ENCODE results near the gene DNM3.
"Not testable (repeated sequence)": the region's sequence is repeated elsewhere in the genome, so short reads cannot be mapped to it uniquely, and the experiment has no call there.

DNM3 gene

DNA sequence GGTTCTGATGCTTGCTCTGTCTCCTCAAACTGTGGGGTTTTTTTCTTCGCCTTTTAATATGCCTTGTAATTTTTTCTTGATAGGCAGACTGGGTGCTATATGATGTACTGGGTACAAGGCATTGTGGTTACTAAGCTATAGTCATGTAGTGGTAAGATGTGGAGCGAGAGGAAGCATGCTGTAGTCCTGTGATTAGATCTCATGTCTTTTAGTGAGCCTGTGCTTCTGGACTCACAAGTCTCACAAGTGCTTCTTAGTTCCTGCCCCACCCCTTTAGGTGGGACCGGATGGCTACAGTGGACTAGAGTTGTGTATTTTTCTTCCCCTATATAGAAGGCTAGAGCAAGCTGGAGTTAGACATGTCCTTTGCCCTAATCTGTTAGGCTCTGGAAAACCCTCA lies 178.7 kb downstream of the DNM3 start:
- DNase-seq (ENCODE audit: low read depth) = no peak
- H3K4me3 ChIP-seq (ENCODE audit: low read length) = no peak overlapping the region
- TF ChIP-seq, protein P1, sequence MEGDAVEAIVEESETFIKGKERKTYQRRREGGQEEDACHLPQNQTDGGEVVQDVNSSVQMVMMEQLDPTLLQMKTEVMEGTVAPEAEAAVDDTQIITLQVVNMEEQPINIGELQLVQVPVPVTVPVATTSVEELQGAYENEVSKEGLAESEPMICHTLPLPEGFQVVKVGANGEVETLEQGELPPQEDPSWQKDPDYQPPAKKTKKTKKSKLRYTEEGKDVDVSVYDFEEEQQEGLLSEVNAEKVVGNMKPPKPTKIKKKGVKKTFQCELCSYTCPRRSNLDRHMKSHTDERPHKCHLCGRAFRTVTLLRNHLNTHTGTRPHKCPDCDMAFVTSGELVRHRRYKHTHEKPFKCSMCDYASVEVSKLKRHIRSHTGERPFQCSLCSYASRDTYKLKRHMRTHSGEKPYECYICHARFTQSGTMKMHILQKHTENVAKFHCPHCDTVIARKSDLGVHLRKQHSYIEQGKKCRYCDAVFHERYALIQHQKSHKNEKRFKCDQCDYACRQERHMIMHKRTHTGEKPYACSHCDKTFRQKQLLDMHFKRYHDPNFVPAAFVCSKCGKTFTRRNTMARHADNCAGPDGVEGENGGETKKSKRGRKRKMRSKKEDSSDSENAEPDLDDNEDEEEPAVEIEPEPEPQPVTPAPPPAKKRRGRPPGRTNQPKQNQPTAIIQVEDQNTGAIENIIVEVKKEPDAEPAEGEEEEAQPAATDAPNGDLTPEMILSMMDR (conservative IDR thresholded peaks at IDR 0.05; ENCODE audit: low read depth, low read length) = no peak

DNA sequence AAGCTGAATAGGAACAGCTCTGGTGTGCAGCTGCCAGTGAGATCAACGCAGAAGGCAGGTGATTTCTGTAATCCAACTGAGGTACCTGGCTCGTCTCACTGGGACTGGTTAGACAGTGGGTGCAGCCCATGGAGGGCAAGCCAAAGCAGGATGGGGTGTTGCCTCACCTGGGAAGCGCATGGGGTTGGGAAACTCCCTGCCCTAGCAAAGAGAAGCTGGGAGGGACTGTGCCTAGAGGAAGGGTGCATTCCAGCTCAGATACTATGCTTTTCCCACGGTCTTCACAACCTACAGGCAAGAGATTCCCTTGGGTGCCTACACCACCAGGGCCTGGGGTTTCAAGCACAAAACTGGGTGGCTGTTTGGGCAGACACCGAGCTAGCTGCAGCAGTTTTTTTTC lies 183.2 kb downstream of the DNM3 start:
- TF ChIP-seq, protein P1 (conservative IDR thresholded peaks at IDR 0.05; ENCODE audit: low read depth, low read length) = no peak
- no peak for DNase-seq (ENCODE audit: low read depth)
- H3K4me3 ChIP-seq (ENCODE audit: low read length) = no peak overlapping the region

- H3K4me3 ChIP-seq (ENCODE audit: low read length); DNase-seq (ENCODE audit: low read depth): not testable (repeated sequence)
Observed at GRCh38 chr1:172024944-172025738, 183.8 kb downstream of the DNM3 start.

DNA sequence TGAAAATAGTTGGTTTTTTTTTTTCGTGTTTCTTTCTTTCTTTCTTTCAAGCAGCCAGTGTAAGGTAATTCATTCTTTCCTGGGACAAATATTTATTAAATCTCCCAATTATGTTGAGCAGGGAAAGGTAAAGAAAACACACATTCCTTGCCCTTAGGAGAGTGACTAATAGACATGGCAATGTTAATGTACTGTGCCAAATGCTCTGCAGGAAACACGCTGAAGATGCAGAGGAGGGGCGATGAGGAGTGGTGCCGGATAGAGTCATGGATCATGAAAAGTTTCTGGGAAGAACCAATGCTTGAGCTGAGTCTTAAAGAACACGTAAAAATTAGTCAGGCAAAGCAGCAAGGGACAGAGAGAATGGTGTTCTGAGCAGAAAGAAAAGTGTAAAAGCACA lies 199.2 kb downstream of the DNM3 start:
- no peak overlapping the region for H3K4me3 ChIP-seq (ENCODE audit: low read length)
- DNase-seq (ENCODE audit: low read depth) = peak; percentile 29
- TF ChIP-seq, protein P1 (conservative IDR thresholded peaks at IDR 0.05; ENCODE audit: low read depth, low read length) = no peak

DNA sequence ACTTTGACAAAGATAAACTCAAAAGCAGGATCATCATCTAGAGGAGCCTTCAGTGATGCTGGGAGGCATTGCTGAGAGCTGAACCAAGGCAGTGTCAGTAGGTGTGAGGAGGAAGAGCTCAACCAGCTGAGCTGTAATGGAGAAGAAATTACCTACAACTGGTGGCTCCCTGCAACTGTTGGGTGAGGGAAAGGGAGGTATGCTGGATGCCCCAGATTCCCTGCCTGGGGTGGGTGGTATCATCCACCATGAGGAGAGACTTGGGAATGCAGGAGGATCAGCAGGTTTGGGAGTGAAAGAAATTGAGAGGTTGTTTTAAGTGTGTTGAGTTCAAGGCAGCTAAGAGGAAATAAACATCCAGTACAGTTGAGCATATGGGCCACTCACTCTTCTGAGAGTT lies 199.8 kb downstream of the DNM3 start:
- TF ChIP-seq, protein P1 (conservative IDR thresholded peaks at IDR 0.05; ENCODE audit: low read depth, low read length) = no peak
- H3K4me3 ChIP-seq (ENCODE audit: low read length) = no peak overlapping the region
- no peak for DNase-seq (ENCODE audit: low read depth)

DNA sequence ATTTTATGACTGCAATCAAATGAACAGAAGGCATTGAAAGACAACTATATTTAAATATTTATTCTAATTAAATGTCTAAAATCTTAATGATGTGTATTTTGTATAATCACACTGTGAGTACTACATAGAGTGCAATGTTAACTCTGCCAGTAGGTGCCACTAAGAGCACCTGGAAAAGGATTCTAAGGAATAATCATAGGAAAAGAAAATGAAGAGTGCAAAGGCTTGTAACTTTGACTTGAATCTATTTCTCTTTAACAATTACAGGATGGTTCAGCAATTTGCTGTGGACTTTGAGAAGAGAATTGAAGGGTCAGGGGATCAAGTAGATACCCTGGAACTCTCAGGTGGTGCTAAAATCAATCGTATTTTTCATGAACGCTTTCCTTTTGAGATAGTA lies 200.4 kb downstream of the DNM3 start:
- H3K4me3 ChIP-seq (ENCODE audit: low read length) = no peak overlapping the region
- TF ChIP-seq, protein P1 (conservative IDR thresholded peaks at IDR 0.05; ENCODE audit: low read depth, low read length) = peak; percentile 62
- no peak for DNase-seq (ENCODE audit: low read depth)

GRCh38 chr1:172043900-172044299 lies 202.6 kb downstream of the DNM3 start:
- TF ChIP-seq, protein P1 (conservative IDR thresholded peaks at IDR 0.05; ENCODE audit: low read depth, low read length) = no peak
- no peak overlapping the region for H3K4me3 ChIP-seq (ENCODE audit: low read length)

More at GRCh38 chr1:172043900-172044299, 202.6 kb downstream of the DNM3 start:
- DNase-seq (ENCODE audit: low read depth) = no peak
